ENCODE results near the gene CCDC73. TPM values are rescaled to one million over a fixed set of nuclear protein-coding genes. Genes with fewer than 3 reads are reported as not detected.

Gene CCDC73
- total and polyA plus RNA-seq, 10 of the 15 experiments (the other 5 are each of a cell fraction or from before 2014, with no cell fraction given) = 0.05 to 0.57 (median 0.14) TPM

DNA sequence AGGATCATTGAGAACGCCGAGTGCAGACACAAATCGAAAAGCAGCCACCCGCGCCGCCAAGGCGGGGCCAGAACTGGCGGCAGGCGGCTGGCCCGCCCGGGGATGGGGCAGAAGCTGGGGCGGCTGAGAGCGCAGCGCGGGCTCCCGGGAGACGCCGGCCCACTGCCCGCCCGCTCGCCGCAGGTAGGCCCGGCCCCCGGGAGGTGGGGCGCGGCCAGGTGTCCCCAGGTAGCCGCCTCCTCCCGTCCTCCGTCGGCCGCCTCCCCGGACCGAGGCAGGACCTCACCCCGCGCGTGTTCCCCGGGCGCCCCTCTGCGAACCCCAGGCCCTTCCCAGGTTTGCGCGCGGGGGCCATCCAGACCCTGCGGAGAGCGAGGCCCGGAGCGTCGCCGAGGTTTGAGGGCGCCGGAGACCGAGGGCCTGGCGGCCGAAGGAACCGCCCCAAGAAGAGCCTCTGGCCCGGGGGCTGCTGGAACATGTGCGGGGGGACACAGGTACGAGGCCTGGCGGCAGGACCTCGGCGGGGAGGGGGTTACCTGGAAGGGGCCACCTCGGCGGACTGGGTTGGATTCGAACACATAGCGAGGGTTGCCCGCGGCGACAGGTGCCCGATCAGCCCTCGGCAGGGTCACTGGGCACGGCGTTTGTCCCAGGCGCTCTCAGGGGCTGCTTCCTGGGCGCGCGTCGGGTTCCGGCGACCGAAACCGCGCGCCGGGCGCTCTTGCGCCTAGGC is 35.4 kb upstream of the CCDC73 start, which contains the start of gene PRRG4 (continued):
- TF ChIP-seq MYC (IDR thresholded peaks at IDR 0.05; ENCODE audit: insufficient read depth, insufficient read length, insufficient replicate concordance, low read length, severe bottlenecking) (no peak), FOS (IDR thresholded peaks at IDR 0.05; ENCODE audit: borderline replicate concordance, extremely low read depth, insufficient read length) (no peak), CEBPB (IDR thresholded peaks at IDR 0.05; ENCODE audit: borderline replicate concordance in 1 of 2, low read depth in 2 of 2, low read length in 2 of 2) (no peak), CHD1 (IDR thresholded peaks at IDR 0.05; ENCODE audit: low read depth, low read length) (0 out of 2 replicates have a peak, but pooled peaks have one; percentile 20), CBX3 (IDR thresholded peaks at IDR 0.05; ENCODE audit: borderline replicate concordance, low read depth) (no peak), PAX5 (IDR thresholded peaks at IDR 0.05; ENCODE audit: borderline replicate concordance, low read depth, low read length) (no peak), SRF (IDR thresholded peaks at IDR 0.05; ENCODE audit: low read depth in 2 of 2, low read length in 2 of 2) (no peak), ZNF207 (IDR thresholded peaks at IDR 0.05; ENCODE audit: borderline replicate concordance) (no peak), KDM1A (IDR thresholded peaks at IDR 0.05; ENCODE audit: borderline replicate concordance) (no peak), CHD2 (IDR thresholded peaks at IDR 0.05; ENCODE audit: borderline replicate concordance, low read depth, low read length) (no peak), PAX8 (IDR thresholded peaks at IDR 0.05) (no peak), YY1 (IDR thresholded peaks at IDR 0.05; ENCODE audit: low read depth, low read length) (0 out of 2 replicates have a peak, but pooled peaks have one; percentile 35), ZNF622 (IDR thresholded peaks at IDR 0.05) (no peak), HDGF (IDR thresholded peaks at IDR 0.05) (no peak), ASH2L (IDR thresholded peaks at IDR 0.05; ENCODE audit: borderline replicate concordance, low read depth) (no peak), SREBF2 (IDR thresholded peaks at IDR 0.05; ENCODE audit: low read length) (no peak), STAT3 (IDR thresholded peaks at IDR 0.05; ENCODE audit: low read depth, low read length) (no peak)
- TF ChIP-seq, protein P1, sequence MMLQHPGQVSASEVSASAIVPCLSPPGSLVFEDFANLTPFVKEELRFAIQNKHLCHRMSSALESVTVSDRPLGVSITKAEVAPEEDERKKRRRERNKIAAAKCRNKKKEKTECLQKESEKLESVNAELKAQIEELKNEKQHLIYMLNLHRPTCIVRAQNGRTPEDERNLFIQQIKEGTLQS (IDR thresholded peaks at IDR 0.05; ENCODE audit: borderline replicate concordance, extremely low read depth, low read depth, low read length) = no peak
- TF ChIP-seq, protein P2, sequence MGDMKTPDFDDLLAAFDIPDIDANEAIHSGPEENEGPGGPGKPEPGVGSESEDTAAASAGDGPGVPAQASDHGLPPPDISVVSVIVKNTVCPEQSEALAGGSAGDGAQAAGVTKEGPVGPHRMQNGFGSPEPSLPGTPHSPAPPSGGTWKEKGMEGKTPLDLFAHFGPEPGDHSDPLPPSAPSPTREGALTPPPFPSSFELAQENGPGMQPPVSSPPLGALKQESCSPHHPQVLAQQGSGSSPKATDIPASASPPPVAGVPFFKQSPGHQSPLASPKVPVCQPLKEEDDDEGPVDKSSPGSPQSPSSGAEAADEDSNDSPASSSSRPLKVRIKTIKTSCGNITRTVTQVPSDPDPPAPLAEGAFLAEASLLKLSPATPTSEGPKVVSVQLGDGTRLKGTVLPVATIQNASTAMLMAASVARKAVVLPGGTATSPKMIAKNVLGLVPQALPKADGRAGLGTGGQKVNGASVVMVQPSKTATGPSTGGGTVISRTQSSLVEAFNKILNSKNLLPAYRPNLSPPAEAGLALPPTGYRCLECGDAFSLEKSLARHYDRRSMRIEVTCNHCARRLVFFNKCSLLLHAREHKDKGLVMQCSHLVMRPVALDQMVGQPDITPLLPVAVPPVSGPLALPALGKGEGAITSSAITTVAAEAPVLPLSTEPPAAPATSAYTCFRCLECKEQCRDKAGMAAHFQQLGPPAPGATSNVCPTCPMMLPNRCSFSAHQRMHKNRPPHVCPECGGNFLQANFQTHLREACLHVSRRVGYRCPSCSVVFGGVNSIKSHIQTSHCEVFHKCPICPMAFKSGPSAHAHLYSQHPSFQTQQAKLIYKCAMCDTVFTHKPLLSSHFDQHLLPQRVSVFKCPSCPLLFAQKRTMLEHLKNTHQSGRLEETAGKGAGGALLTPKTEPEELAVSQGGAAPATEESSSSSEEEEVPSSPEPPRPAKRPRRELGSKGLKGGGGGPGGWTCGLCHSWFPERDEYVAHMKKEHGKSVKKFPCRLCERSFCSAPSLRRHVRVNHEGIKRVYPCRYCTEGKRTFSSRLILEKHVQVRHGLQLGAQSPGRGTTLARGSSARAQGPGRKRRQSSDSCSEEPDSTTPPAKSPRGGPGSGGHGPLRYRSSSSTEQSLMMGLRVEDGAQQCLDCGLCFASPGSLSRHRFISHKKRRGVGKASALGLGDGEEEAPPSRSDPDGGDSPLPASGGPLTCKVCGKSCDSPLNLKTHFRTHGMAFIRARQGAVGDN (IDR thresholded peaks at IDR 0.05) = peak; percentile 50; the same call in 1 of the 2 replicates
- TF ChIP-seq, protein P3, sequence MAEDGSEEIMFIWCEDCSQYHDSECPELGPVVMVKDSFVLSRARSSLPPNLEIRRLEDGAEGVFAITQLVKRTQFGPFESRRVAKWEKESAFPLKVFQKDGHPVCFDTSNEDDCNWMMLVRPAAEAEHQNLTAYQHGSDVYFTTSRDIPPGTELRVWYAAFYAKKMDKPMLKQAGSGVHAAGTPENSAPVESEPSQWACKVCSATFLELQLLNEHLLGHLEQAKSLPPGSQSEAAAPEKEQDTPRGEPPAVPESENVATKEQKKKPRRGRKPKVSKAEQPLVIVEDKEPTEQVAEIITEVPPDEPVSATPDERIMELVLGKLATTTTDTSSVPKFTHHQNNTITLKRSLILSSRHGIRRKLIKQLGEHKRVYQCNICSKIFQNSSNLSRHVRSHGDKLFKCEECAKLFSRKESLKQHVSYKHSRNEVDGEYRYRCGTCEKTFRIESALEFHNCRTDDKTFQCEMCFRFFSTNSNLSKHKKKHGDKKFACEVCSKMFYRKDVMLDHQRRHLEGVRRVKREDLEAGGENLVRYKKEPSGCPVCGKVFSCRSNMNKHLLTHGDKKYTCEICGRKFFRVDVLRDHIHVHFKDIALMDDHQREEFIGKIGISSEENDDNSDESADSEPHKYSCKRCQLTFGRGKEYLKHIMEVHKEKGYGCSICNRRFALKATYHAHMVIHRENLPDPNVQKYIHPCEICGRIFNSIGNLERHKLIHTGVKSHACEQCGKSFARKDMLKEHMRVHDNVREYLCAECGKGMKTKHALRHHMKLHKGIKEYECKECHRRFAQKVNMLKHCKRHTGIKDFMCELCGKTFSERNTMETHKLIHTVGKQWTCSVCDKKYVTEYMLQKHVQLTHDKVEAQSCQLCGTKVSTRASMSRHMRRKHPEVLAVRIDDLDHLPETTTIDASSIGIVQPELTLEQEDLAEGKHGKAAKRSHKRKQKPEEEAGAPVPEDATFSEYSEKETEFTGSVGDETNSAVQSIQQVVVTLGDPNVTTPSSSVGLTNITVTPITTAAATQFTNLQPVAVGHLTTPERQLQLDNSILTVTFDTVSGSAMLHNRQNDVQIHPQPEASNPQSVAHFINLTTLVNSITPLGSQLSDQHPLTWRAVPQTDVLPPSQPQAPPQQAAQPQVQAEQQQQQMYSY (CRISPR knock-in tag; IDR thresholded peaks at IDR 0.05) = no peak

Measured in GM12878 (cell line).